Stimulated activated CD8-positive, alpha-beta memory T cell treated with anti-CD3 and anti-CD28 coated beads, Interleukin-7, amount 100 ng/mL, for 48 hours (primary cell): ENCODE results near the gene SALL2.

Experiments used
- DNase-seq, 2 donors: peaks; one replicate each; pipeline ENCODE4 v3.0.0-alpha.2; 2020; ENCODE audit warnings: low read depth in 1 of 2; ENCODE audit errors: extremely low read depth in 1 of 2

SALL2 gene

DNA sequence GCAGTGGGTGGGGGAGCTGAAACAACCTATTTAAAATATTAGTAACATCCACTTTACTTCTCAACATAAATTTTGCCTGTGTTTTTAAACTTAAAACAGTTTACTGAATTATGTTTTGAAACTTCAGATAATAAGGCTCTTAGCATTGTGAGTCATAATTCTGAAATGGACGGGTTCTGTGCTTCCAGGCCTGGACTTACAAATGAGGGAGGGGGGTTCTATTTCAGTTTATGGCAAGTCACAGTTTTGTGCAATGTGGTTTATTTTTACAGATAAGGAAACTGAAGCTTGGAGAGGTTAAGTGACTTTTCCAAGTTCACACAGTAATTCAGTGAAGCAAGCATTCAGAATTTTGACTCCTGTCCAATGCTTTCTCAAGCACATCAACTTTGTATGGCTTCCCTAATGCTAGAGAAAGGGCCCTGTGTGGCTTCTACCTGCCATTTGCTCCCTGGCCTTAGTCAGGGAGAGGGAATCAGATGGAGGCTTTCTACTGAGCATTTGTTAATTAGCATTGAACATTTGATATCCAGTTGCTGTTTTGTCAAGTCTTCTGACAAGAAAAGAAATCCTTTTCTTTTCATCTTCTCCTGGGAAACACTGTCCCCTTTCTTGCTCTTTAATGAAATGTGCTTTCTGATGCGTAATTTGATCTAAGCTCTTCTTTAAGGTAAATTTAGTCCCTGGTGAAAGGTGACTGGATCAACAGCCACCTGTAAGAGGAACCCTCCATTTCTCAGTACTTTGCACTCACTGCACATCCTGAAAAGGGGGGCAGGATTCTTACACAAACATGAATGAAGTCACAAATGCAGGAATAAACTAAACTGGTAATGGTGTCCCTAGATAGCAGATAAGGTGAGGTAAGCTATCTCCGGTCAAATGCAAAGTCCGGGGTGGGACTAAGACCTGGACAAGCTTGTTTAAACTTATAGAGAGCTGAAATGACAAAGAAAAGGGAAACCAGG is 2.5 kb upstream of the SALL2 start:
- DNase-seq: no peak

DNA sequence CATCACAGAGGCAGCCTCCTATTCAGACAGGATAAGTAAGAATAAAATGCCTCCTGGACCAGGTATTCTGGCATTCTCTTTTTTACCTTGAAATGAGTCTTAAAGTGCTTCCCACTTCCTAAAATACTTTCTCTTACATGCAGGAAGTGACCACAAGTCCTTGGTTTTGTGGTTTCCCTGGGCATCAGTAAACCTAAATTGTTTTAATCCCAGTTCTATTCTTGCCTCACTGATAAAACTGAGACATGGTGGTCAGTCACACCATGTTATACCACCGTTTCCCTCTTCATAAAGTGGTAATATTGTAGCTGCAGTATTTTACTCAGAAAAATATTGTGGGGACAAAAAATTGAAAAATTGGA is 1.2 kb upstream of the SALL2 start:
- DNase-seq: no peak

DNA sequence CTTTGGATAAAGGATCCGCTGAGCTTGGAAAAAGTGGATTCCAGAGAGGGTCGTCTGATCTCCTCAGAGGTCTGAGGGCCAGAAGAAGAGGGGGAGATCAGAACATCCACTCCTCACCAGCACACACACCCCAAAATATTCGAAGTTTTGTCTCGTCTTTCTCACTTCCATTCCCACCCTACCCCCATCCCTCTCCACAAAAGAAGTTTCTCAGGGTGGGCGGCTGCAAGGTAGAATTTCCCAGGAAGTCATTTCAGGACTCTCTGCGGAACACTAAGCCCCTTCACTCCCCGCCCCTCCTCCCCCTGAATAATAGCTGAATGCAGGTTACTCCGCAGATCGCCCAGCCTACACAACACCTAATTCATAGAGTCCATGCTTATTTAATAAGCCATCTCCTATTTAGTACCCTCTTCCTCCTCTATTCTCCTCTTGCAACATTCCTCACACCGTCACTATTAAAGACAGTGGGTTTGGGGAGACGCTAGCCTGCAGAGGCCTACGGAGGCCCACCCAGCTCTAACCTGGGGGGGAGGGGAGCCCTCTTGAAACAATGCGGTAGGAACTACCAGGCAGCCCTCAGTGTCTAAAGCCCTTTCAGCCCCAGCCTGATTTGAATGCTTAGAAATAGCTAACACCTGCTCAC is 649 bp upstream of the SALL2 start:
- DNase-seq: no peak

DNA sequence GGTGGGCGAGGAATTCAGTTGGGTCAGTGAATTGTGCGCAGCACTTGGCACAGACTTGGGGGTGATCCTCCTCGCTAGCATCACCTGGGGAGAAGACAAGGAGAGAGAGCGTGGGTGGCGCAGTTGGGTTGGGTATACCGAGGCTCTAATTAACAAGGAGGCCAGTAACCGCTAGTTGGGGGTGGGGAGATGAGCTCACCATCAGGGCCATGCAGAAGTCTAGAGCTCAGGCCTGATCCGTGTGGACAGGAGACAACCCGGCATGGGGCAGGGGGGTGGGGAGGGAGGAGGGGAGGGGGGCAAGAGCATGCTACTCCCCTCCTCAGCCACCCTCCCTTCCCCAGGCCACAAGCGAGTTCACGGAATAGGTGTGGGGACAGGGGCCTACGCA is 580 bp downstream of the SALL2 start:
- DNase-seq: no peak

DNA sequence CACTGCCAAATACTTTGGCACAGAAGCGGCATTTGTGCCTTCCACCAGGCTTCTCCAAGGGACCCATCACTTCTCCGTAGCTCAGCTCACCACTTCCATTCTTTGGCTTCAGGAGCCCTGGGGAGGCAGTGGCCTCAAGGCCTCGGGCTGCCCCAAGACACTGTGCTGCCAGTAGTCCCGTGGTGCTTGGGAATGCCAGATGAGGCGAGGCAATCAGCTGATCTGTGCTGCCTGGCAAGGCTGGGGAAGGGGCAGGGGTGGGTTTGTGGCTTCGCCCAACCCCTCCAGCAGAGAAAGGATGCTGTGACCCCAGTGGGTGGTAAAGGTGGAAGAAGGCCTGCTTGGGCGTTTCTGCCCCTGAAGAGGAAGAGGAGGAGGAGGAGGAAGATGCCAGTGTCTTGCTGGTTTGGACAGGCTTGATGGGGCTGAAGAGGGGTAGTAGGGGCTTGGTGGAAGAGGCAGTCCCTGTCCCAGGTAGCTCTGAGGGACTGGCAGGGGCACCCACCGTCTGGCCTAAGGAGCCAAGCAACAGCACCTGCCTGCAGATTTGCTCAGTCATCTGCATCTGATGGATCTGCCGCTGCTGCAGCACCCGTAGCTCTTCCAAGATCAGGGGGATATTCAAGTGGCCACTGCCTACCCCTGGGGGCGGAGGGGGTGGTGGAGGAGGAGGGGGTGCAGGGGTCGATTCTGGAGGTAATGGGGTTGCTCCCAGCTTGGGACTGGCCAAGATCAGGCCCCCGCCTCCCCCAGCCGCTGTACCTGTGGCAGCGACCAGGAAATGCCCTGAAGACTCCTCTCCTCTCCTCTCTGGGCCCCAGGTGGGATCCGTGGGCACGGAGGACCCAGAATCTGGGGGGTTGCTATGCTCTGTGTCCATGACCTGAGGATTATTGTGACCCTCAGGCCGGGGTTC is 1.3 kb downstream of the SALL2 start:
- DNase-seq: no peak

DNA sequence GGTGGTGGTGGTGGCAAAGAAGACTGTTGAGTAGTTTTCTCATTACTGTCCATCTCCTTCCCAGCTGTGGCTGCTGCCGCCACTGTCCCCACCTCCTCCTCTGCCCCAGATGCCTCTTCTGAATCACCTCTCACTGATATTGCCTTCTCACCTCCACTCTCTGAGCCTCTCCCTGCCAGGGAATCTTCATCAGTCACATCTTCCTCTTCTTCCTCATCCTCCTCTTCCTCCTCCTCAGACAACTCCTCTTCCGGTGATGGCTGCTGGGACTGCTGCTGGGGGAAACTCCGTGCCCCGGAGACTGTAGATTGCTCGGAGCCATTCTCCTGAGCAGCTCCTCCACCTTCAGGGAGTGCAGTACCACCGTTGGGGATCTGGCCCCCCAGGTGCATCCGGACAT is 2.9 kb downstream of the SALL2 start:
- DNase-seq: no peak

DNA sequence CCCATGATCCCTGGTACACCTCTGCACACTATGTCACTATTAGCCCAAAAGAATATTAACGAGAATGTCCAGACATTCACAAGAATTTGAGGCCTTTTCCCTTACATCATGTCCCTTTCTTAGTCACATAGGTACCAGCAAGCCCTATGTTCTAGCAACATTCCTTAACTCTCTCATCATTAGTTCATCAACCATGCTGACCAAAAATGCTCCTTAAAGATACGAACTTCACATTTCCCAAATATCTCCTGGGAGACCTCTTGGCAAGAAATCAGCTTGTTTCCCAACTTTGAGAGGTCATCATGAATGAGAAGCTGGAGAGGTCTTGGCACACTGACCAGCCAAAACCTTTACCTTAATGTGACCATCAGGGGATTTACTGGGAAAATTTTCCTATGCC is 4.6 kb downstream of the SALL2 start:
- no peak for DNase-seq

DNA sequence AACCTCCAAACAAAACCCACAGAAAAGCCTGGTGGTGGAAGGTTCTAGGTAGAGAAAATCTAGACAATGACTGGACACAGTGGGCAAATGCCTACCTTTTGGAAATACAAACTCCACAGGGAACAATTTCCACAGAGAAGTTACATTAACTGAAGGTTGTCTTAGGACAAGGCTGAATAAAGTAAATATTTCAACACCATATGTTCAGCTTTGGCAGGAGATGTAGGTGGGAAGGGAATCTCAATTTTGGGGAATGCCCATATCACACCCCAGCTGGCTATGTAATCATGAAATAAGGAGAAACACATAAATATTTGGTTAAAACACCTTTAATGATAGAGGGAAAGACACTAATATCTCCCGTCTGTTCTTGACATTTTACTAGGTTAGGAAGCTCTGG is 5.4 kb downstream of the SALL2 start:
- DNase-seq: no peak

DNA sequence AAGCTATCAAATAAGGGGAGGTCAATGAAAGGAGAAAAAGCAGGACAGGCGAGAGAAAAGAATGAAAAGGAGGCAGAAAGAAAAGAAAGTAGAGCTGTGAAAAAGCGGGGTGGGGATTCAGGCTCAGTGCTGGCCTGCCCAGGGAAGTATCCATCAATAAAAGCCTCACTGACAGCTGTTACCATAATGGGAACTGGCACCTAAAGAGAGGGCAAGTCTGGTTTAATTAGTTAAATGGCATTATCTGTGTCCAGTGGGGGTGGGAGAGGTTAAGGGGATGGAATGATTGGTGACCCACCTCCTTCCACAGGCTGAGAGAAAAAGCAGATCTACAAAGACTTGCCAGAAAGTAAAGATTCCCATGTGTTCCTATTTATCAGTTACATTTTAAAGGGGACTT is 7.4 kb downstream of the SALL2 start:
- DNase-seq: no peak

DNA sequence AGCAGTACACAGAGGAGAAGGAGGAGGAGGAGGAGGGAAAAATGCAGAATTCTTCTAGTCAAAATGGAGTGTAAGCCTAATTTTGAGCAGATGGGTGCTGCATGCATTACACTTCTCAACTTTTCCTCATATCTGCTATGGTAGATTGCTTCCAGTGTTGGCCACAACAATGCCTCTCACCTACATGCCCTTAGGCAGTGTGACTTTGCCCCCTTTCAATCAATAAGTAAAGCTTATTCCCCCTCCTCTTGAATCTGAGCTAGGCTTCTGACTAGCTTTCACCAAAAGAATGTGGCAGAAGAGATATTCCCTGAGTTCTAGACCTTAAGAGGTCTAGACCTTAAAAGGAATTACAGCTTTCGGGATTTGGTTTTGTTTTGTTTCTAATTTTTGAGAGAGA is 11.8 kb downstream of the SALL2 start:
- DNase-seq: no peak

DNA sequence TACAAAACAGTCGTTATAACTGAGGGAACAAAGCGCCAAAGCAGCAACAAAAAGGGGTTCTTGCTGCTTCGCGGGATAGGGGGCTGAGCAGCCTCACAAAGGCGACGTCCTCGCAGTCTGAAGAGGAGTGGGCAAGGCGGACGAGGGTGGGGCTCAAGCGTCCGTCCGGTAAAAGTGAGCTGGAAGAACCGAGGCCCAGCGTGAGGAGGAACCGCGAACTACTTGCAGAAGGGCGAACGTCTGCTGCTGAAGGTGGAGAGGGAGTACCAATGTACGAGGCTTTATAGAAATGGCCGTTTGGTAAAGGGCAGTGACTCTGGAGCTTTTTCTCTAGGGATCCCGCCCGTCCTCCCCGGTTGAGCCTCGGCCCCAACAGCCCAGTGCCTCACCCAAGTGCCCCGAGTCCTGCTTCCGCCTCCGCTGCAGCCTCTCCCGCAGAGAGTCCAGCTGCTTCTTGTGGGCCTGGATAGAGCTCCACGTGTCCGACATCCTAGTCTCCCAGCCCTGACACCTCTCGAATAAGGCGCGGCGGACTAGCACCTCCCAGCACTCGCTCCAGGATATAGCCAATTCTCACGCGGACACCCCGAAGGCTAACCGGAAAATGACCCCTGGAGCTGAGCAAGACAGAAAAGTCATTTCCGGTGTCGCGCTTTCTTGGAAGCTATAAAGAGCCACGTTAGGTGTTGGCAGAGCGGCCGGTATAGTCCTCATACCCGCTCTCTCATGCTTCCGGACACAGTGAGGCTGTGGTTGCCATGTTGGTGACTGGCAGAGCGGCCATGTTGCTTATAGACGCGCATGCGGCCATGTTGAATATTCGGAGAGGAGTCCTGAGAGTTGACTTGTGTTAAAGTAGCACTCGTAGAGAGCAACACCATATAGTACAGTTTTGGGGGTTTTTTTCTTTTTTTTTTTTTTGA is 15.2 kb downstream of the SALL2 start, which contains the start of gene METTL3:
Gene METTL3 (minus strand): TSS at position 606 of the 923 bp plus-strand sequence. CDS start 117 bp downstream, at position 489.
- DNase-seq: peak; percentile 76 to 91

DNA sequence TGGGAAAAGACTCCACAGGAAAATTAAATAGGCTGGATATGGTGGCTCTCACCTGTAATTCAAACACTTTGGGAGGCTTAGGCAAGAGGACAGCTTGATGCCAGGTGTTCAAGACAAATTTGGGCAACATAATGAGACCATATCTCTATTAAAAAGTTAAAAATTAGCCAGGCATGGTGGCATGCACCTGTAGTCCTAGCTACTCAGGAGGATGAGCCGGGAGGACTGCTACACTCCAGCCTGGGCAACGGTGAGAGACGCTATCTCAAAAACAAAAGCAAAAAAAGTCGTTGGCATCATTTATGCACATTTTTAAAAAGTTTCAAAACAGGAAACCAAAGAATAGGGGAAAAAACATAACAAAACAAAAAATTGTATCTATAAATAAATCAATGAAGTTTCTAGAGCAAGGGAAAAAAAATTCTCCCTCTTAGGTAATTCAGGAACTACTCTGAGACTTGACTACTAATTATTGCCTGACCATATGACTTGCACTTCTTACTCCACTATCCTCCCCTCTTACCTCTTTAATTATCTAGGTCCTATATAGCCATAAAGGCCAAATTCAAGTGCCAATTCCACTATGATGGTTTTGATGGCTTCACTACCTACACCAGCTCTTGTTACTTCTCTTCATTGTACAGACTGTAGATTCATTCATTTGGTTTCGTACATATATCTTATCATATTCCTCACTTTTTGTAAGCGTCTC is 16.6 kb downstream of the SALL2 start:
- no peak for DNase-seq

DNA sequence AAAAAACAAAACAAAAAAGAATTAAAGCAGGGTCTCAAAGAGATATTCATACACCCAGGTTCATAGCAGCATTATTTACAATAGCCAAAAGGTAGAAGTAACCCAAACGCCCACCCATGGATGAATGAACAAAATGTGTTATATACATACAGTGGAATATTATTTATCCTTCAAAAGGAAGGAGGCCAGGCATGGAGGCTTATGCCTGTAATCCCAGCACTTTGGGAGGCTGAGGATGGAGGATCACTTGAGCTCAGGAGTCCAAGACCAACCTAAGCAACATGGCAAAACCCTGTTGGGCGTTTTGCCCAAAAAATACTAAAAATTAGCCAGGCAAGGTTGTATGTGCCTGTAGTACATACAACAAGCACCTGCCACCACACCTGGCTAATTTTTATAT is 19.6 kb downstream of the SALL2 start:
- DNase-seq: no peak

DNA sequence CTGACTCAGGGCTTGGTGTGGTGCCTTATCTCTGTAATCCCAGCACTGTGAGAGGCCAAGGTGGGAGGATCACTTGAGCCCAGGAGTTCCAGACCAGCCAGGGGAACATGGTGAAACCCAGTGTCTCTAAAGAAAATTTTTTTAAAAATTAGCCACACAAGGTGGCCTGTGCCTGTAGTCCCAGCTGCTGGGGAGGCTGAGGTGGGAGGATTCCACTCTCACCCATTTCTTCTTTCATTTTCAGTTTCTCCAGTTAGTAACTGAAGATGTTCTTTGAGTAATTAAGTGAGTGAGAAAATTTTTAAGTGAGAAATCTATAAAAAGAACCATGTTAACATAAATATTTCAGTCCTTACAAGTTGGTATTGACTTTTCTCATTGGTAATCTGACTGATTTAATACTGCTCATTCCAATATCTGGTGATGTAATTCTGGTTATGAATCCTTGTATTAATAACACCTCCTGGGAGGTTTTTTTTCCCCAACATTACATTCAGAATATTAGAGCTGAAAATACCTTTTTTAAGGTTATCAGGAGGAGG is 21.1 kb downstream of the SALL2 start:
- DNase-seq: no peak

DNA sequence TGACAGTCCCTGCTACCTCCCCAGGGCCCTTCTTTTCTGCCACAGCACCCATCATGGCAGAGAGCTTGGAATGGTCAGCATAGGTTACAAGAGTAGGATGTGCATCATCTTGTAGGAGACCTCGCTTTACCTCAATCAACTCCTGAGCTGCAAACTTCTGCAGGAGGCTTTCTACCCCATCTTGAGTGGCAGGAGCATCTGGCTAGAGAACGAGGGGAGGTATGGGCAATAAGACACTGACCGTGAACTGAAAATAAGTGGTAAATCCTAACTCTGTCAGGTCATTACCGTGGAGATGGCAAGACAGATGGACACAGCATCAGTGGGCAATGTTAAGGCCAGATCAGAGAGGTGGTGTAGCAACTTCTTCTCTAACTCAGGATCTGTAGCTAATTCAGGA is 22.8 kb downstream of the SALL2 start:
- DNase-seq: no peak

DNA sequence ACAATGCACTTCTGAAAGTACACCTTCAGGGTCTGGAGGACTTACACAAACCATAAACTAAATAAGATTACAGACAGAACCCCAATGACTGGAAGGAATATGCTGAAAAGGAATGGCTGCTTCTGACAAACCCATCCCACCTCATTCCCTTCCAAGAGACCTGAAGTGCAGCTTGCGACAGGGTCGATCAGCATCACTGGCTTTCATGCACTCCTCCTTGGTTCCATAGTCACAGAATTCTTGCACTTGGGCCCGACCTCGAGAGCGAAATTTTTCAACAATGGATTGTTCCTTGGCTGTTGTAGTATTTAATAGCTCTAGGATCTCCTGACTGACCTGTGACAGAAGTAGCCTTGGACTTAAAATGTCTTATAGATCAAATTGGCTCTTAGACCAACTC is 24.6 kb downstream of the SALL2 start:
- DNase-seq: no peak

DNA sequence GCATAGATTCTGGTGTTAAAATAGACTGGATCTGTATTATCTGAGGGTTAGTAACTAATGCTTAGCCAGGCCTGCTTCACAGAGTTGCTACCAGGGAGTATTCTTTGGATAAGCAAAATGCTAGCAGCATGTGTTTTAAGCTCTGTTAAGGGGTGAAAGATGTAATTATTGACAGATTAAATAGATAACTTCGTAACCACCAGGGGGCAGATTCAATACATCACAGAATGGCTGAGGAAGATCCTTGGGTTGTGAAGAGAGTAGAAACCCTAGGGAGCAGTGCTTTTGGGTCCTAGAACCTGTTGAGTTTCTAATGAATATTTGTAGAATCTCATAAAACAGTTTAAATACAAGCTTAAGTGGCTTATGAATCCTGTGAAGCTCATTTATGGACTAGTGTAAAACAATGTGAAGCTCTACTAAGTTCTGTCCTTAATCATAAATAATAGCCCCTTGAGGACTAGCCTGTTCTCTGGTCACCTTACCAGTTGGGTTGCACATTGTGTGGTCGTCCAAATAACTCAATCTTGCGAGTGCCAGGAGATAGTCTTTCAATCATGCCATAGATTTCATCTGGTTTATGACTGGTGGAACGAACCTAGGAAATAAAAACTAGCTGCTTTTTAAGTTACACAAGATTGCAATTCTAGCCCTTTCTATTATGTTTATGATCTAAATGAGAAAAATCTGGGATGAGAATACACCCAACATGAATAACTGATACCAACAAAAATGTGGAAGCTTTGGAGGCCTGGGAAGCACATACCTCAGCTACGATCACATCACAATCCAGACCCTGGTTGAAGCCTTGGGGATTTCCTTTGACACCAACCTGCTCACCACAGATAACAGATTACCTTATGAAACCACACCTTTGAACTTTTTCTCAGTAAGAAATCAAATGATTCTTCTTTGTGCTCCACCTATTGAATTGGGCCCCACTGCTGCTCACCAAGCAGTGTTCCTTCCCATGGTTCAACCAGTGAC is 27.3 kb downstream of the SALL2 start:
- no peak for DNase-seq

DNA sequence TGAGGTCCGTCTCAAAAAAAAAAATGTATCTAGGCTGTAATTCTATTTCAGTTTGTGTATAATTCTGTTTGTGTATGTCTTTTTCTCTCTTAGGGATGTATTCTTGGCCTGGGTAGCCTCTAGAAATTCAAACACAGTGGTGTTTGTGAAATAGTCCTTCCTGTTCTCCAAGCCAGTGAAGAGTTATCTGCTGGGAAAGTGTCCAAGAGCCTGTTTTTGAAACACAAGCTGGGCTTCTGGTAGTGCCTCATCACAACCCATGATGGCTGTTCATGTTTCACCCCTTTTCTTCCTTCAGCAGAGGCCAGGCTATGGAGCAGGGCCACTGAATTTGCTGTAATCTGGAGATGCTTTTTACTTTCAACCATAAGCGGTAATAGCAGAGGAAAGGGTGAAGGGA is 29.7 kb downstream of the SALL2 start:
- DNase-seq: no peak
